Measurements from ENCODE around the gene MAST1.

MAST1 gene

GRCh38 chr19:12858041-12858928 lies 20.0 kb downstream of the MAST1 start:
- in situ Hi-C loops (cut with MboI; ENCODE audit: low sequenced_read_pairs, unreplicated experiment): no loop called here
- no peak for DNase-seq (ENCODE audit: low spot score)
- TF ChIP-seq CTCF (IDR thresholded peaks at IDR 0.05; ENCODE audit: borderline replicate concordance, control extremely low read depth, extremely low read depth, insufficient read depth, missing control alignments): no peak

GRCh38 chr19:12859546-12859945 lies 21.2 kb downstream of the MAST1 start:
- DNase-seq (ENCODE audit: low spot score): no peak
- no peak for TF ChIP-seq CTCF (IDR thresholded peaks at IDR 0.05; ENCODE audit: borderline replicate concordance, control extremely low read depth, extremely low read depth, insufficient read depth, missing control alignments)
- in situ Hi-C loops (cut with MboI; ENCODE audit: low sequenced_read_pairs, unreplicated experiment): no loop called here

- TF ChIP-seq CTCF (IDR thresholded peaks at IDR 0.05; ENCODE audit: borderline replicate concordance, control extremely low read depth, extremely low read depth, insufficient read depth, missing control alignments): no peak
- no peak for DNase-seq (ENCODE audit: low spot score)
- in situ Hi-C loops (cut with MboI; ENCODE audit: low sequenced_read_pairs, unreplicated experiment): no loop called here
Measured at GRCh38 chr19:12864143-12864542, 25.8 kb downstream of the MAST1 start.

GRCh38 chr19:12864721-12865715 lies 26.7 kb downstream of the MAST1 start:
- in situ Hi-C loops (cut with MboI; ENCODE audit: low sequenced_read_pairs, unreplicated experiment): no loop called here
- no peak for TF ChIP-seq CTCF (IDR thresholded peaks at IDR 0.05; ENCODE audit: borderline replicate concordance, control extremely low read depth, extremely low read depth, insufficient read depth, missing control alignments)
- no peak for DNase-seq (ENCODE audit: low spot score)

- in situ Hi-C loops (cut with MboI; ENCODE audit: low sequenced_read_pairs, unreplicated experiment): no loop called here
- TF ChIP-seq CTCF (IDR thresholded peaks at IDR 0.05; ENCODE audit: borderline replicate concordance, control extremely low read depth, extremely low read depth, insufficient read depth, missing control alignments): no peak
Measured at GRCh38 chr19:12865746-12866415, 27.6 kb downstream of the MAST1 start.

More at GRCh38 chr19:12865746-12866415, 27.6 kb downstream of the MAST1 start:
- DNase-seq (ENCODE audit: low spot score): no peak

Data from GM13976 (cell line).